IPS-18a (cell line): ENCODE measurements around the gene OSBPL2.

Experiments
- H3K27ac ChIP-seq: one replicate; pipeline ENCODE4 v1.5.1; 2013; ENCODE audit warnings: low read length
- H3K27me3 ChIP-seq: one replicate; pipeline ENCODE4 v1.6.1; 2013; ENCODE audit warnings: mild to moderate bottlenecking, low read length; ENCODE audit not compliant: control insufficient read depth, insufficient read depth
- H3K36me3 ChIP-seq: one replicate; pipeline ENCODE4 v1.6.1; 2013; ENCODE audit warnings: low read depth, low read length; ENCODE audit not compliant: control insufficient read depth
- H3K4me1 ChIP-seq: one replicate; pipeline ENCODE4 v1.6.1; 2013; ENCODE audit warnings: low read depth, low read length; ENCODE audit not compliant: control insufficient read depth
- H3K4me3 ChIP-seq: one replicate; pipeline ENCODE4 v1.5.1; 2013; ENCODE audit warnings: low read length
- H3K9ac ChIP-seq: one replicate; pipeline ENCODE4 v1.6.1; 2013; ENCODE audit warnings: mild to moderate bottlenecking, low read length, moderate library complexity
- H3K9me3 ChIP-seq: one replicate; pipeline ENCODE4 v1.6.1; 2013; ENCODE audit warnings: low read depth, low read length; ENCODE audit not compliant: control insufficient read depth

The OSBPL2 gene

GRCh38 chr20:62268228-62268900 lies 30.0 kb downstream of the OSBPL2 start:
- no peak overlapping the region for H3K9ac ChIP-seq
- peaks cover 7% of the 10 kb centered on the region for H3K9me3 ChIP-seq
- no peak overlapping the region for H3K4me3 ChIP-seq
- peaks cover 16% of the 10 kb centered on the region for H3K36me3 ChIP-seq
- H3K27me3 ChIP-seq = no peaks in the 10 kb centered on the region
- H3K4me1 ChIP-seq = no peaks in the 10 kb centered on the region
- no peak overlapping the region for H3K27ac ChIP-seq

GRCh38 chr20:62269378-62269777 lies 31.1 kb downstream of the OSBPL2 start:
- Histone ChIP-seq H3K9me3 (peaks cover 7% of the 10 kb centered on the region), H3K27ac (no peak overlapping the region), H3K4me1 (no peaks in the 10 kb centered on the region), H3K36me3 (peaks cover 19% of the 10 kb centered on the region), H3K4me3 (no peak overlapping the region), H3K9ac (no peak overlapping the region), H3K27me3 (no peaks in the 10 kb centered on the region)

- Histone ChIP-seq H3K27me3 (no peaks in the 10 kb centered on the region), H3K9me3 (peaks cover 7% of the 10 kb centered on the region), H3K9ac (no peak overlapping the region), H3K4me1 (no peaks in the 10 kb centered on the region), H3K4me3 (no peak overlapping the region), H3K36me3 (peaks cover 15% of the 10 kb centered on the region), H3K27ac (no peak overlapping the region)
Measured at GRCh38 chr20:62269871-62270270, 31.6 kb downstream of the OSBPL2 start.

DNA sequence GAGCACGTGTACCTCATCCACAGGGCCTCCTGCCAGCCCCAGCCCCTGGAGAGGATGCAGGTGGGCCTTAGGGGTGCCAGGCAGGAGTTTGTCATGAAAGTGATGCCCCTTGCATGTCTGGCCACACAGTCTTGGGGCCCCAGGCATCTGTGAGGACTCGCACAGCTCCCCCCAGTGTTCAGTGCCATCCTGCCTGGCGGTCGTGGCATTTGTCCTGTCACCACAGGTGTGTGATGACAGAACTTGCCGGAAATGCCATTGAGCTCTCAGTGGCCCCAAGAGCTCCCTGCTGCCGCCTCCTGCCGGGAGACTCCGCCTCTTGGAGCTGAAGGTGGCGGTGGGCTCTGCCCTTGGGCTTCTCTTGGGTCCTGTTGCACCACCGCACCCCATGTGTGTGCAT lies 33.9 kb downstream of the OSBPL2 start:
- Histone ChIP-seq H3K4me1 (no peaks in the 10 kb centered on the region), H3K27ac (no peak overlapping the region)

GRCh38 chr20:62273416-62273815 lies 35.1 kb downstream of the OSBPL2 start:
- Histone ChIP-seq H3K27ac (no peak overlapping the region), H3K36me3 (peaks cover 7% of the 10 kb centered on the region), H3K27me3 (no peaks in the 10 kb centered on the region), H3K9me3 (no peaks in the 10 kb centered on the region), H3K4me1 (no peaks in the 10 kb centered on the region), H3K9ac (no peak overlapping the region), H3K4me3 (no peak overlapping the region)

More for the DNA sequence above, 33.9 kb downstream of the OSBPL2 start:
- no peaks in the 10 kb centered on the region for H3K27me3 ChIP-seq
- H3K36me3 ChIP-seq = peaks cover 7% of the 10 kb centered on the region
- H3K9ac ChIP-seq = no peak overlapping the region
- no peaks in the 10 kb centered on the region for H3K9me3 ChIP-seq
- H3K4me3 ChIP-seq = no peak overlapping the region

DNA sequence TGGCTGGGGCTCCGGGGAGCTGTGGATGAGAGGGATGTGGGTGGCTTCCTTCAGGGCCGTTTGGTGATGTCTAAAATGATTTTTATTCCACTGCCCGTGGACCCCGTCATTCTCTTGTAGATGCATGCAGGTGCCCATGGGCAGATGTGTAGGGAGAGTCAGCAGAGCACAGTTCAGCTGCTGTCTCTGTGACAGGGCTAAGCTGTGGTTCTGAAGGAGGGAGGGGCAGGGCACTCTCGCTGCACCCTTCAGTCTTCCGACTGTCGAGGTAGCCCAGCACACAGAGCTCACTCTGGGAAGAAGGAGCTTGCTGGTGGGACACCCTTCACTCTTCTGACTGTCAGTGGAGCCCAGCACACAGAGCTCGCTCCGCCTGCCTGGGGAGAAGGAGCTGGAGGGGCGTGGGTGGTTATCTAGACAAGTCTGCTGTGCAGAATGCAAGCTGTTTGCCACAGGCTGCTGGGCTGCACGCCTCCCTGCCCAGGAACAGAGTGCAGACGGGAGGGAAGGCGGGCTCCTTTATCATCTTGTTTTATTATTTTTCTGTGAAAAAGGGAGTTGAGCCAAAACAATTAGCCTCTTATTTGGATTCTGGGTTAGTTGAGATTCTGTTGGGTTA lies 36.1 kb downstream of the OSBPL2 start:
- Histone ChIP-seq H3K9ac (no peak overlapping the region), H3K27ac (no peak overlapping the region), H3K4me3 (no peak overlapping the region), H3K27me3 (no peaks in the 10 kb centered on the region), H3K36me3 (peaks cover 12% of the 10 kb centered on the region), H3K4me1 (no peaks in the 10 kb centered on the region), H3K9me3 (no peaks in the 10 kb centered on the region)

- Histone ChIP-seq H3K36me3 (peaks cover 18% of the 10 kb centered on the region), H3K9me3 (no peaks in the 10 kb centered on the region), H3K4me3 (no peak overlapping the region), H3K9ac (no peak overlapping the region), H3K27ac (no peak overlapping the region), H3K27me3 (no peaks in the 10 kb centered on the region), H3K4me1 (no peaks in the 10 kb centered on the region)
Measured at GRCh38 chr20:62275219-62275618, 36.9 kb downstream of the OSBPL2 start.

- Histone ChIP-seq H3K9me3 (no peaks in the 10 kb centered on the region), H3K36me3 (peaks cover 30% of the 10 kb centered on the region), H3K4me3 (no peak overlapping the region), H3K27me3 (no peaks in the 10 kb centered on the region), H3K27ac (no peak overlapping the region), H3K4me1 (no peaks in the 10 kb centered on the region), H3K9ac (no peak overlapping the region)
Measured at GRCh38 chr20:62276439-62276838, 38.1 kb downstream of the OSBPL2 start.

DNA sequence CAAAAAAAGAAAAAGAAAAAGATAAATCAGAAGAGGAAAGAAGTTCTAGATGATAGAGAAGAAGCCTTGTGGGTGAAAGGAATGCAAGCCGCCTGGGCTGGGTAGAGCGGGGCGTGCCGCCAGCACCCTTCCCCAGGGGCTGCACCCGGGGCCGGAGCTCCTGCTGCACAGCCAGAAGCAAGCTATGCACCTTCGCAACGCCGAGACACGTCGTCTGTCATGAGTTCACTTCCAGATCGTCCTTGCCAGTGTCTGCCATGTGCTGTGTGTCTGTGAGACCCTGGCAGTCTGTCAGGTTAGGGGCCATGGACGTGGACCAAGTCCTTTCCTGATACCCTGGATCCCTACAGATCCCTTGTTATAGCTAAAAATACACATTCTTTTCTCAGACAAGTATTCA lies 38.9 kb downstream of the OSBPL2 start:
- no peaks in the 10 kb centered on the region for H3K4me1 ChIP-seq
- H3K27ac ChIP-seq = no peak overlapping the region
- H3K36me3 ChIP-seq = peaks cover 38% of the 10 kb centered on the region
- H3K27me3 ChIP-seq = no peaks in the 10 kb centered on the region
- no peak overlapping the region for H3K9ac ChIP-seq
- no peaks in the 10 kb centered on the region for H3K9me3 ChIP-seq
- no peak overlapping the region for H3K4me3 ChIP-seq

- no peaks in the 10 kb centered on the region for H3K4me1 ChIP-seq
- H3K27me3 ChIP-seq = no peaks in the 10 kb centered on the region
- no peak overlapping the region for H3K4me3 ChIP-seq
- H3K36me3 ChIP-seq = peaks cover 45% of the 10 kb centered on the region
- H3K9ac ChIP-seq = no peak overlapping the region
- H3K9me3 ChIP-seq = no peaks in the 10 kb centered on the region
- H3K27ac ChIP-seq = no peak overlapping the region
Measured at GRCh38 chr20:62280303-62280702, 42.0 kb downstream of the OSBPL2 start.

GRCh38 chr20:62281161-62281933 lies 43.0 kb downstream of the OSBPL2 start:
- H3K4me1 ChIP-seq = no peaks in the 10 kb centered on the region
- H3K36me3 ChIP-seq = peaks cover 52% of the 10 kb centered on the region

More at GRCh38 chr20:62281161-62281933, 43.0 kb downstream of the OSBPL2 start:
- Histone ChIP-seq H3K27me3 (no peaks in the 10 kb centered on the region), H3K27ac (no peak overlapping the region), H3K9ac (no peak overlapping the region), H3K9me3 (no peaks in the 10 kb centered on the region), H3K4me3 (no peak overlapping the region)
